Placental epithelial cell (primary cell): ENCODE data around the gene TTLL12. TPM values are rescaled to one million over a fixed set of nuclear protein-coding genes. Genes with fewer than 3 reads are reported as not detected.

Experiments
- total RNA-seq: library from RNA; depleted of rRNA; stranded (reverse); fragments of >200 nt; gene quantifications from 2 replicates; pipeline ENCODE4 v1.2.3, GENCODE V29; 2012

TTLL12 gene
- 19.6 and 37.7 TPM in 2 replicates for total RNA-seq

DNA sequence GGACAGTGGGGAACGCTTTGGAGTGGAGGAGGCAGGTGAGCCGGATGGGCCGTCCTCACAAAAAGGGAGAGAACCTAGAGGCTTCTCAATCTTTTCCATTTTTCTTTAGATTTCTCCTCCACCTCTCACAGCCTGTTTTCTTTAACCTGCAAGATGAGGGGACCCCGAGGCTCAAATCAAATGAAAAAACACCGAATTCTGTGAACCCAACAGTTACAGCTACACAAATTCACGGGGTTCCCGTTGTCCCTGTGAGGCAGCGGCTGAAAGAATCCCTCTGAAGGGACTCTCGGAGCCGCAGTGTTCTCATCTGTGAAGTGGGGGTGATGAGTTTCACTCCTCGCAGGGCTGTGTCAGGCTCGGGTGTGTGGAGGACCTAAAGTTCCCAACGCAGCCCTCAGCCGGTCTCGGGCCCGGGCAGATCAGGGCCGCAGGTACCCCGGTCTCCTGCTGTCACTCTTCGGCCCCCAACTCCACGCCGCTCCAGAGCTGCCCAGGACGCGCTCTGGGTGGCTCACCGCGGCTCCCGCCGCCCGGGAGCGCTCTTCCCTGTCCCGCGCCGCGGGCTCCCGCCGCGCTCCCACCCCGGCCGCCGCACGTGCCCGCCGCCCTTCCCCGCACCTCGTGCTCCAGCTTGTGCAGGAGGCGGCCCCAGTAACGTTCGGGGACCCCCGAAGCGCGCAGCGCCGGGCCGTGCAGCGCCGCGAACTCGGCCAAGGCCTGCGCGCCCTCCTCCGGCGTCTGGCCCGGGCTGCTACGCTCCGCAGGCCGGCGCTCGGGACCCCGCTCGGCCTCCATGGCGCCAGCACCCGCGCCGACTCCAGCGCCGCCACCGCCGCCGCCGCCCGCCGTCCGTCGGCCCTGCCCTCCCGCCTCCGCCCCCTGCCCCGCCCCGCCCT lies at the start of gene TTLL12:
TTLL12 (minus strand) TSS at position 863 of the 899 bp plus-strand sequence; CDS start at position 798, 65 bp downstream.

DNA sequence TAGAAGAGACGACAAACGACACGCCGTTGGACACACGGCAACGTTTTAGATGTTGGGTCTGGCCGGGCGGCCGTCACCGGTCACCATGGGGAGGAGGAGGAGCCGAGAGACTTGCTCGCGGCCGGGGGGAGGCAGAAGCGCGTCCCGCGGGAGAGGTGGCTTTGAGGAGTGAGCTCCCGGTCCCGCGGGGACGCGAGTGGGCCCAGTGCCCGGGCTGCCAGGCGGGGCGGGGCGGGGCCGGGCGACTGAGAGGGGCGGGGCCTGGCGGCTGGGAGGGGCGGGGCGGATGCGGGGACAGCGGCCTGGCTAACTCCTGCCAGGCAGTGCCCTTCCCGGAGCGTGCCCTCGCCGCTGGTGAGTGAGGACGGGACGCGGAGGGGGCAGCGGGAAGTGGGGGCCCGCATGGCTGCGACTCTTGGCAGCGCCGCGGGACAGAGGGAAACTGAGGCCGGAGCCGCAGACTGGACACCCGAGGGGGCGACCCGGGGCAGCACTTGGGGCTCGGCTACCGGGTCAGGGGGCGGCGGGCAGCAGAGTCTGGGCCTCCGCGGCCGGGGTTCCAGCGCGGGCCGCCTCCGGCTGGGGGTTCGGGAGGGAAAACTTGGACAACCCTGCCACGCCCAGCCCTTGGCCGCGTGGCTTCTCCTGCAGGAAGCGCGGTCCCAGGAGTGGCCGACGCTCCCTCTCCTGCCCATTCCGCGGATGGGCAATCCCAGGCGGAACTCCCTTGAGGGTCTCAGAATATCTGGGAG lies 35.5 kb downstream of the TTLL12 start, which contains the start of gene TSPO:
TSPO (plus strand) TSS at position 309 of the 752 bp plus-strand sequence. CDS start 7,680 bp downstream, outside the sequence.

DNA sequence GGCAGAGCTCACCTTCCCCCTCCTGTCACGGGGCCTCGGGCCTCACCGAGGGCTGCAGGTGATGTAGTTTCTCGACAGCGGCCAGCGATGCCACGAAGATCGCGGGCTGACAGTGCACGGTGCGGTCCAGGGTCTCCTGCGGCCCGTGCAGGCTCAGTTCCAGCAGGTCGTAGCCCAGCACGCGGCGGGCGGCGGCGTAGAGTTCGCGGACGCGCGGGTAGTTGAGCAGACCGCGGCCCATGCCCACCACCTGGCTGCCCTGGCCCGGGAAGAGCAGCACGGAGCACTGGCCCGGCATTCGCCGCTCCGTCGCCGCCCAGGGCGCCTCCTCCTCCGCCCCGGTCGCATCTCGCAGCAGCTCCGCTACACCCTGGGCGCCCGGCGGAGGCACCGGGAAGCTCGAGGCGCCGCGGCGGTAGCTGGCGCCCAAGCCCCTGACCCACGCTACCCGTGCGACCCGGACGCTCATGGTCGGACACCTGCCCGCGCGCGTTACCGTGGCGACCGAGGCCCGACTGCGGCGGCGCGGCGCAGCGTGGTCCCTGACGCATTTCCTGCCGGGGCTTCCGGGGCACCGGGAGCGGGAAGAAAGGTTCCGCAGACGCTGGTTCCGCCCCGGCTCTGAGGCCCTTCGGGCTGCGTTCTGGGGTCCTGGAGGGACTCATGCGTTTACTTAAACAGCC lies 43.9 kb downstream of the TTLL12 start, which contains the start of gene MCAT:
MCAT (minus strand) TSS at position 519 of the 683 bp plus-strand sequence; CDS start at position 469, 50 bp downstream.

Other genes starting within 250 kb of the TTLL12 start
- 72.2 and 114 TPM in 2 replicates for gene PACSIN2, start 172.0 kb downstream of the TTLL12 start, total RNA-seq
- 7.6 and 16.1 TPM in 2 replicates for gene TTLL1, start 97.7 kb downstream of the TTLL12 start, total RNA-seq
- 1.5 and 3.5 TPM in 2 replicates for gene BIK, start 76.4 kb downstream of the TTLL12 start, total RNA-seq
- 13.0 and 15.4 TPM in 2 replicates for gene MCAT, start 43.7 kb downstream of the TTLL12 start, total RNA-seq
- gene TSPO, start 35.6 kb downstream of the TTLL12 start, total RNA-seq = 129 and 155 TPM in 2 replicates
- gene SCUBE1, start 156.2 kb upstream of the TTLL12 start, total RNA-seq = under 0.01 TPM in 1 of 2 replicates, not detected in the other
- gene MPPED1, start 224.9 kb upstream of the TTLL12 start, total RNA-seq = not detected in 2 replicates